Liver (tissue), 3 donors: Measurements from ENCODE around the gene NELL1.

Experiments used
- CTCF ChIP-seq: fragments of 150-350 bp; IDR thresholded peaks from 2 replicates; pipeline ENCODE4 v1.5.1; 2017; ENCODE audit warnings: improper control_type of control experiment, low read depth, low read length; ENCODE audit not compliant: missing input control
- EGR1 ChIP-seq, 2 donors: IDR thresholded peaks; 2 replicates each; pipeline ENCODE4 v1.6.1; 2016 to 2018; ENCODE audit warnings: antibody characterized with exemption in 2 of 2, low read depth in 2 of 2
- GABPA ChIP-seq, 2 donors: IDR thresholded peaks in 1 of 2; conservative IDR thresholded peaks in 1 of 2; 2 replicates each; pipeline ENCODE4 v1.6.1; 2016; ENCODE audit warnings: antibody characterized with exemption in 2 of 2, mild to moderate bottlenecking in 1 of 2, moderate library complexity in 1 of 2
- HNF4A ChIP-seq, 2 donors: conservative IDR thresholded peaks; 2 replicates each; pipeline ENCODE4 v1.6.1; 2016; ENCODE audit warnings: antibody characterized with exemption in 2 of 2, mild to moderate bottlenecking in 2 of 2
- REST ChIP-seq: IDR thresholded peaks from 2 replicates; pipeline ENCODE4 v1.6.1; 2016; ENCODE audit warnings: antibody characterized with exemption, mild to moderate bottlenecking
- SP1 ChIP-seq: IDR thresholded peaks from 2 replicates; pipeline ENCODE4 v1.6.1; 2018; ENCODE audit warnings: antibody characterized with exemption, mild to moderate bottlenecking
- YY1 ChIP-seq: IDR thresholded peaks from 2 replicates; pipeline ENCODE4 v1.6.1; 2016; ENCODE audit warnings: antibody characterized with exemption, mild to moderate bottlenecking
- donor health status: healthy.
- donor health status: healthy.

- TF ChIP-seq CTCF (no peak), HNF4A (conservative IDR thresholded peaks at IDR 0.05) (no peak), EGR1 (IDR thresholded peaks at IDR 0.05; ENCODE audit: low read depth in 2 of 2) (no peak), SP1 (no peak), GABPA (IDR thresholded peaks at IDR 0.05 in 1 of 2, conservative IDR thresholded peaks at IDR 0.05 in 1 of 2) (no peak), REST (no peak), YY1 (no peak)
These were observed 874.5 kb downstream of the NELL1 start for GRCh38 chr11:21543901-21544300.
